ENCODE measurements around the gene DPY30. TPM values are rescaled to one million over a fixed set of nuclear protein-coding genes. Genes with fewer than 3 reads are reported as not detected.

The DPY30 gene
- total and polyA plus RNA-seq, 2 experiments from 2014 or later: 156 to 518 TPM

DNA sequence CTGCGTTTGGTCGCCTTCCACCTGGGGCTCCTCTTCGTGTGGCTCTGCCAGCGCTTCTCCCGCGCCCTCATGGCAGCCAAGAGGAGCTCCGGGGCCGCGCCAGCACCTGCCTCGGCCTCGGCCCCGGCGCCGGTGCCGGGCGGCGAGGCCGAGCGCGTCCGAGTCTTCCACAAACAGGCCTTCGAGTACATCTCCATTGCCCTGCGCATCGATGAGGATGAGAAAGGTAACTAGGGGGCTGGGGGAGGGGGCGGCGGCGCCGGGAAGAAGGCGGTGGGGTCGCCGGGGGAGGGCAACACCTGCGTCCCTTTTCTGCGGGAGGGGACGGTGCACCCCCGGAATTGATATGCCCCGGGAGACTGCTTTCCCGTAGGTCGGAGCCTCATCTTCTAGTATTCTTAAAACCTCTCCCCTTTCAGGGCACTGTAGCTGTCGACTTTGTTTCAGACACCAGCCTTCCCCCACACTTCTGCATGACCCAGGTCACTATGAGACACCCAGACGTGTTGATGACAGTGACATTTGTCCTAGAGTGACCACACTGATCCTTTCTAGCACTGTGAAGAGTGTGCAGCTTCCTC, 24.5 kb upstream of the DPY30 start:
- no peaks in the 10 kb centered on the region for H3K36me3 ChIP-seq (ENCODE audit: insufficient read depth)
- H3K27me3 ChIP-seq (ENCODE audit: insufficient read depth): no peaks in the 10 kb centered on the region
- Mint-ChIP-seq H3K4me1 (peaks cover 17% of the 10 kb centered on the region), H3K36me3 (ENCODE audit: low read depth) (0 out of 3 replicates have a peak, but pooled peaks cover 3% of the 10 kb centered on the region), H3K4me3 (peak overlapping the region; percentile 97), H3K27ac (peak overlapping the region; percentile 84), H3K9me3 (peaks cover 4% of the 10 kb centered on the region; the same call in 1 of the 3 replicates), H3K27me3 (ENCODE audit: insufficient read depth, low read depth, poor library complexity) (peaks cover 4% of the 10 kb centered on the region)
- peak overlapping the region; percentile 86; the same call in 1 of the 2 replicates for H2AFZ ChIP-seq
- peaks cover 8% of the 10 kb centered on the region; the same call in 1 of the 2 replicates for H3K4me1 ChIP-seq (ENCODE audit: insufficient read depth)
- peaks cover 41% of the 10 kb centered on the region for H3K79me2 ChIP-seq (replicated peaks; ENCODE audit: insufficient read depth)
- peak overlapping the region; percentile 88 for H3K4me3 ChIP-seq
- peak overlapping the region; percentile 96 for H3K27ac ChIP-seq (ENCODE audit: low read depth)
- ATAC-seq (peak; percentile 21; the same call in 2 of the 3 replicates), DNase-seq (ENCODE audit: low spot score) (no peak)
- H3F3A ChIP-seq (replicated peaks; ENCODE audit: low read depth): peaks cover 3% of the 10 kb centered on the region; the same call in 1 of the 2 replicates
- peak overlapping the region; percentile 88 for H3K4me2 ChIP-seq
- H3K9me2 ChIP-seq (ENCODE audit: insufficient read depth): no peaks in the 10 kb centered on the region
- TF ChIP-seq ETS1 (IDR thresholded peaks at IDR 0.05): no peak
- TF ChIP-seq ZNF331 (CRISPR knock-in tag; IDR thresholded peaks at IDR 0.05; ENCODE audit: low read depth): no peak
- TF ChIP-seq, protein P1, sequence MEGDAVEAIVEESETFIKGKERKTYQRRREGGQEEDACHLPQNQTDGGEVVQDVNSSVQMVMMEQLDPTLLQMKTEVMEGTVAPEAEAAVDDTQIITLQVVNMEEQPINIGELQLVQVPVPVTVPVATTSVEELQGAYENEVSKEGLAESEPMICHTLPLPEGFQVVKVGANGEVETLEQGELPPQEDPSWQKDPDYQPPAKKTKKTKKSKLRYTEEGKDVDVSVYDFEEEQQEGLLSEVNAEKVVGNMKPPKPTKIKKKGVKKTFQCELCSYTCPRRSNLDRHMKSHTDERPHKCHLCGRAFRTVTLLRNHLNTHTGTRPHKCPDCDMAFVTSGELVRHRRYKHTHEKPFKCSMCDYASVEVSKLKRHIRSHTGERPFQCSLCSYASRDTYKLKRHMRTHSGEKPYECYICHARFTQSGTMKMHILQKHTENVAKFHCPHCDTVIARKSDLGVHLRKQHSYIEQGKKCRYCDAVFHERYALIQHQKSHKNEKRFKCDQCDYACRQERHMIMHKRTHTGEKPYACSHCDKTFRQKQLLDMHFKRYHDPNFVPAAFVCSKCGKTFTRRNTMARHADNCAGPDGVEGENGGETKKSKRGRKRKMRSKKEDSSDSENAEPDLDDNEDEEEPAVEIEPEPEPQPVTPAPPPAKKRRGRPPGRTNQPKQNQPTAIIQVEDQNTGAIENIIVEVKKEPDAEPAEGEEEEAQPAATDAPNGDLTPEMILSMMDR (conservative IDR thresholded peaks at IDR 0.05; ENCODE audit: low read depth in 2 of 2): no peak
- no peak for TF ChIP-seq EZH2phosphoT487 (IDR thresholded peaks at IDR 0.05; ENCODE audit: unreplicated experiment)
- no peak for TF ChIP-seq JUNB (IDR thresholded peaks at IDR 0.05; ENCODE audit: unreplicated experiment)
- no peak for TF ChIP-seq POLR2AphosphoS5 (IDR thresholded peaks at IDR 0.05; ENCODE audit: low read depth)
- no peaks in the 10 kb centered on the region for H4K20me1 ChIP-seq (replicated peaks; ENCODE audit: insufficient read depth)

- H3K27ac Mint-ChIP-seq: peak within 1 kb of the TSS; percentile 98
- H3K9me3 Mint-ChIP-seq: peaks cover 4% of the 10 kb centered on the region; the same call in 1 of the 3 replicates
- no peaks in the 10 kb centered on the region for H4K20me1 ChIP-seq (replicated peaks; ENCODE audit: insufficient read depth)
- peak within 1 kb of the TSS; percentile 89 for H2AFZ ChIP-seq
- peak; percentile 91 for ATAC-seq
- H3K27me3 ChIP-seq (ENCODE audit: insufficient read depth): no peaks in the 10 kb centered on the region
- H3K36me3 ChIP-seq (ENCODE audit: insufficient read depth): no peaks in the 10 kb centered on the region
- H3K4me3 ChIP-seq: peak within 1 kb of the TSS; percentile 88
- H3K27ac ChIP-seq (ENCODE audit: low read depth): peak within 1 kb of the TSS; percentile 96
- peak within 1 kb of the TSS; percentile 88 for H3K4me2 ChIP-seq
- H3K4me1 ChIP-seq (ENCODE audit: insufficient read depth): peaks cover 8% of the 10 kb centered on the region; the same call in 1 of the 2 replicates
- peak within 1 kb of the TSS; percentile 97 for H3K4me3 Mint-ChIP-seq
- no peaks in the 10 kb centered on the region for H3K9me2 ChIP-seq (ENCODE audit: insufficient read depth)
- peaks cover 3% of the 10 kb centered on the region; the same call in 1 of the 2 replicates for H3F3A ChIP-seq (replicated peaks; ENCODE audit: low read depth)
- peaks cover 37% of the 10 kb centered on the region for H3K79me2 ChIP-seq (replicated peaks; ENCODE audit: insufficient read depth)
- peaks cover 17% of the 10 kb centered on the region for H3K4me1 Mint-ChIP-seq
- 0 out of 3 replicates have a peak, but pooled peaks cover 3% of the 10 kb centered on the region for H3K36me3 Mint-ChIP-seq (ENCODE audit: low read depth)
- peaks cover 4% of the 10 kb centered on the region for H3K27me3 Mint-ChIP-seq (ENCODE audit: insufficient read depth, low read depth, poor library complexity)
- DNase-seq (ENCODE audit: low spot score): peak; percentile 99
- TF ChIP-seq, protein P1 (conservative IDR thresholded peaks at IDR 0.05; ENCODE audit: low read depth in 2 of 2): peak in 1 of 2 experiments; percentile 16; a peak in 1 of 4 replicates
- no peak for TF ChIP-seq ZNF462 (CRISPR knock-in tag; IDR thresholded peaks at IDR 0.05)
Measured at GRCh38 chr2:32063310-32064020, 23.9 kb upstream of the DPY30 start, which contains the start of gene SPAST. Gene SPAST, plus strand, starts transcription at chr2:32063556. Its CDS starts 276 bp downstream, at chr2:32063832.
